HG03571 (cell line): ENCODE data around the gene TP53TG3F.
"Not testable (repeated sequence)": the region's sequence is repeated elsewhere in the genome, so short reads cannot be mapped to it uniquely, and the experiment has no call there.

ENCODE experiments used
- ATAC-seq: cut with Tn5 transposase; IDR thresholded peaks from one replicate; pipeline ENCODE4 v1.9.1; 2021; ENCODE audit not compliant: unreplicated experiment

TP53TG3F gene, protein sequence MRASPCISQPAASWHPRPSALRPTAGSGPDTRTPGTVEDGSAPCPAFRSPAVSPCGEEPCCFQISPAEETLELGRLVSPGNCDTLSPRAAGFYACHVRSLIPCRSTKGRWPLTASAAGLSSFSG

GRCh38 chr16:33459312-33459711 lies at the start of gene TP53TG3F:
Gene TP53TG3F (plus strand): TSS chr16:33459612. CDS start chr16:33459680, 68 bp downstream.
- not testable (repeated sequence) for ATAC-seq

DNA sequence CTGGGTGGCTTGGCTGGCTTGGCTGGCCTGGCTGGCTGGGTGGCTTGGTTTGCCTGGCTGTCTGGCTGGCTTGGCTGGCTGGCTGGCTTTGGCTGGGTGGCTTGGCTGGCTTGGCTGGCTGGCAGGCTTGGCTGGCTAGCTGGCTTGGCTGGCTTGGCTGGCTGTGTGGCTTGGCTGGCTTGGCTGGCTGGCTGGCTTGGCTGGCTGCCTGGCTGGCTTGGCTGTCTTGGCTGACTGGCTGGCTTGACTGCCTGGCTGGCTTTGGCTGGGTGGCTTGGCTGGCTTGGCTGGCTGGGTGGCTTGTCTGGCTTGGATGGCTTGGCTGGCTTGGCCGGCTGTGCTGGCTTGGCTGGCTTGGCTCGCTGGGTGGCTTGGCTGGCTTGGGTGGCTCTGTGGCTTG lies 32.2 kb downstream of the TP53TG3F start:
- ATAC-seq = not testable (repeated sequence)

- ATAC-seq = not testable (repeated sequence)
Measured at GRCh38 chr16:33507231-33507630, 47.8 kb downstream of the TP53TG3F start.

- not testable (repeated sequence) for ATAC-seq
Measured at GRCh38 chr16:33509070-33509469, 49.7 kb downstream of the TP53TG3F start.

DNA sequence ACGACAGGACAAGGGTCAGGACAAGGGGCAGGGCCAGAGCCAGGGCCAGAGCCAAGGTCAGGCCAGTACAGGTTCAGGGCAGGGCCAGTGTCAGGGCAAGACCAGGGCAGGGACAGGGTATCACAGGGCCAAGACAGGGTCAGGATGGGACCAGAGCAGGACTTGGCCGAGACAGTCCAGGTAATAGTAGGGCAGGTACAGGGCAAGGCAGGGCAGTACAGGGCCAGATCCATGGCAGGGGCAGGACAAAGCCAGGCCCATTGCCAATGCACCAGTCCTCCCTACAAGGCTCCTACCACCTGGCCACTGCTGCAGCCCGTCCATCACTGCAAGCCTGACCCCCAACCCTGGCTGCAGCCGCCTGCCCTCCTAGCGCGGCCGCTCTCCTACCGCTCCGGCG lies 50.5 kb downstream of the TP53TG3F start:
- ATAC-seq = not testable (repeated sequence)
